Esophagus muscularis mucosa (tissue), 4 donors: Measurements from ENCODE around the gene LRRC10B.

ENCODE experiments used
- CTCF ChIP-seq, 3 experiments: fragments of 200-600 bp in 2 of 3; fragments of 450-650 bp in 1 of 3; sonication (generic) in 2 of 3; IDR thresholded peaks; one replicate each; pipeline ENCODE4 v1.5.1; 2017 to 2019; ENCODE audit warnings: antibody characterized with exemption in 3 of 3, mild to moderate bottlenecking in 2 of 3, moderate library complexity in 1 of 3
- EP300 ChIP-seq: sonication (generic); formaldehyde crosslinking; IDR thresholded peaks from one replicate; pipeline ENCODE4 v1.6.1; 2017; ENCODE audit warnings: antibody characterized with exemption
- POLR2A ChIP-seq: fragments of 450-650 bp; IDR thresholded peaks from one replicate; pipeline ENCODE4 v1.6.1; 2017; ENCODE audit warnings: antibody characterized with exemption, moderate library complexity, mild to moderate bottlenecking, low read depth
- POLR2AphosphoS5 ChIP-seq, 2 donors: sonication (generic); formaldehyde crosslinking; IDR thresholded peaks; one replicate each; pipeline ENCODE4 v1.6.1; 2017; ENCODE audit warnings: antibody characterized with exemption in 2 of 2

DNA sequence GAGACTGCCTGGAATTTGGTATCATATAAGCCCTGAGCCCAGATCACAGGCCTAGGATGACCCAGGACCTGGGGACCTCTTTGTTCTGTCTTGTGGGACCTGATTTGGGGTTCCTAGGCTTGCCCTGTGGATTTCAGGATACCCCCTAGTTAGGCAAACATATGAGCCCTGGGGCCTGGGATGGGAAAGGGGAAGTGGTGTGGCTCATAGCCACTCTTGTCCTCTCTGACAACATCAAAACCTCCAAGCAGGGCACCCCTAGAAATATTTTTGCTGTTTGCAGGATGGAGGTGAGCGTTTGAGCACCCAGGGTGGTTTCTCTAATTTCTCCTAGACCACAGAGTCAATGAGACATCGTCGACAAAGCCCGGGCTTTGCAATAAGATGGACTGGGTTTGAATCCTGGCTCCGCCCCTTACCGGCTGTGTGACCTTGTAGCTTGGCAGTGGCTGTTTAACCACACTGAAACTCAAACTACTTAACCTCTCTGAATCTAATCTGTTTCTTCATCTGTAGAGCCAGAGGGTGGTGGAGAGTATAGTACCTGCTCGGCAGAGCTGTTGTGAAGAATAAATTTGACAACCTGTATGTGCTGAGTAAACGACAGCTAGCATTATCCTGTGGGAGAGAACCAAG lies 5.3 kb upstream of the LRRC10B start:
- TF ChIP-seq POLR2A (no peak), CTCF (IDR thresholded peaks at IDR 0.05) (no peak), POLR2AphosphoS5 (IDR thresholded peaks at IDR 0.05) (no peak), EP300 (no peak)
